Lower leg skin (tissue), 3 donors: ENCODE data around the gene RHOB.

ENCODE experiments used
- POLR2A ChIP-seq, 2 donors: fragments of 450-650 bp; IDR thresholded peaks; one replicate each; pipeline ENCODE4 v1.6.1; 2016 to 2017; ENCODE audit warnings: antibody characterized with exemption in 2 of 2, mild to moderate bottlenecking in 1 of 2, moderate library complexity in 1 of 2
- TF ChIP-seq, protein P1 (sequence below), 3 donors: fragments of 450-650 bp; IDR thresholded peaks; one replicate each; pipeline ENCODE4 v1.5.1; 2016; ENCODE audit warnings: antibody characterized with exemption in 3 of 3, mild to moderate bottlenecking in 3 of 3, moderate library complexity in 2 of 3

DNA sequence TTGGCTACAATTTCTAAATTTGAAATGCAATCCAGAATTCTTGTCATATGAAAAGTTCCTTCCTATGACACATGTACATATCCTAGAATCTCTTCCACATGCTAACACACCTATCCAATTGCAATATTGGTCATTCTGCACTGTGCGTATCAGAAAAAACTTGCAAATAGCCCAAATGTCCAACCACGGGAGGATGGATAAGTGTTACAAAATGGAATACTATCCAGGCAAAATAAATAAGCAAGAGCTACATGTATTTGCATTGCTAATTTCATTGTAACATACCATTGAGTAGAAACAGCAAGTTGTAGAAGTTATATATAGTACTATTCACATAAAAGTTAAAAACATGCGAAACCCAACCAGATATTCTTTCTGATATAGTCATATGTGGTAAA is 15.6 kb upstream of the RHOB start:
- no peak for TF ChIP-seq POLR2A (IDR thresholded peaks at IDR 0.05)
- TF ChIP-seq, protein P1, sequence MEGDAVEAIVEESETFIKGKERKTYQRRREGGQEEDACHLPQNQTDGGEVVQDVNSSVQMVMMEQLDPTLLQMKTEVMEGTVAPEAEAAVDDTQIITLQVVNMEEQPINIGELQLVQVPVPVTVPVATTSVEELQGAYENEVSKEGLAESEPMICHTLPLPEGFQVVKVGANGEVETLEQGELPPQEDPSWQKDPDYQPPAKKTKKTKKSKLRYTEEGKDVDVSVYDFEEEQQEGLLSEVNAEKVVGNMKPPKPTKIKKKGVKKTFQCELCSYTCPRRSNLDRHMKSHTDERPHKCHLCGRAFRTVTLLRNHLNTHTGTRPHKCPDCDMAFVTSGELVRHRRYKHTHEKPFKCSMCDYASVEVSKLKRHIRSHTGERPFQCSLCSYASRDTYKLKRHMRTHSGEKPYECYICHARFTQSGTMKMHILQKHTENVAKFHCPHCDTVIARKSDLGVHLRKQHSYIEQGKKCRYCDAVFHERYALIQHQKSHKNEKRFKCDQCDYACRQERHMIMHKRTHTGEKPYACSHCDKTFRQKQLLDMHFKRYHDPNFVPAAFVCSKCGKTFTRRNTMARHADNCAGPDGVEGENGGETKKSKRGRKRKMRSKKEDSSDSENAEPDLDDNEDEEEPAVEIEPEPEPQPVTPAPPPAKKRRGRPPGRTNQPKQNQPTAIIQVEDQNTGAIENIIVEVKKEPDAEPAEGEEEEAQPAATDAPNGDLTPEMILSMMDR (IDR thresholded peaks at IDR 0.05), result no peak
